ENCODE data around the gene SMAD4.

The SMAD4 gene

DNA sequence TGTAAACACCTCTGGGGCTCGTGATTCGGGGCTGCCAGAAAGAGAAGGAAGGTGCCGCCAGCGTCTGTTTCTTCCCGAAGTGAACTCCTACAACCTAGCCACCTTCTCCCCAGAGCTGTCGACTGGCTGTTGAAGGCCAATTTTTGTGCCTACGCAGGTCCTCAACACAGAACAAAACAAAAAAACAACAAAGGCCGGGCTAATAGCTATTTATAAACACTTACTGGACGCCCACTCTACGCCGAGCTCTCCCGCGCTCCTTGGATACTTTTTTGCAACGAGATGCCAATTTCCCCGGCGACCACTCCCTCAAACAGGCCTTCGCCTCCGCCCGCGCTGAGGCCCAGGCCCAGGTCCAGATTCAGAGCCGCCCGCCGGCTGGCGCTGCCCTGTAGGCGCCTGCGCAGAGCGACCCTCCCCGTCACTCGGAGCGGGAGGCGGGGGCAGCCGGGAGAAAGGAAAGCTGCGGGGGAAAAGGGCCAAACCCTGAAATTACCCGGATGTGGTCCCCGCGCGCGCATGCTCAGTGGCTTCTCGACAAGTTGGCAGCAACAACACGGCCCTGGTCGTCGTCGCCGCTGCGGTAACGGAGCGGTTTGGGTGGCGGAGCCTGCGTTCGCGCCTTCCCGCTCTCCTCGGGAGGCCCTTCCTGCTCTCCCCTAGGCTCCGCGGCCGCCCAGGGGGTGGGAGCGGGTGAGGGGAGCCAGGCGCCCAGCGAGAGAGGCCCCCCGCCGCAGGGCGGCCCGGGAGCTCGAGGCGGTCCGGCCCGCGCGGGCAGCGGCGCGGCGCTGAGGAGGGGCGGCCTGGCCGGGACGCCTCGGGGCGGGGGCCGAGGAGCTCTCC lies at the start of gene SMAD4:
Gene SMAD4, plus strand, starts transcription at position 520 of the 843 bp plus-strand sequence. CDS start 16,834 bp downstream, outside the sequence.
- TF ChIP-seq, protein P1, sequence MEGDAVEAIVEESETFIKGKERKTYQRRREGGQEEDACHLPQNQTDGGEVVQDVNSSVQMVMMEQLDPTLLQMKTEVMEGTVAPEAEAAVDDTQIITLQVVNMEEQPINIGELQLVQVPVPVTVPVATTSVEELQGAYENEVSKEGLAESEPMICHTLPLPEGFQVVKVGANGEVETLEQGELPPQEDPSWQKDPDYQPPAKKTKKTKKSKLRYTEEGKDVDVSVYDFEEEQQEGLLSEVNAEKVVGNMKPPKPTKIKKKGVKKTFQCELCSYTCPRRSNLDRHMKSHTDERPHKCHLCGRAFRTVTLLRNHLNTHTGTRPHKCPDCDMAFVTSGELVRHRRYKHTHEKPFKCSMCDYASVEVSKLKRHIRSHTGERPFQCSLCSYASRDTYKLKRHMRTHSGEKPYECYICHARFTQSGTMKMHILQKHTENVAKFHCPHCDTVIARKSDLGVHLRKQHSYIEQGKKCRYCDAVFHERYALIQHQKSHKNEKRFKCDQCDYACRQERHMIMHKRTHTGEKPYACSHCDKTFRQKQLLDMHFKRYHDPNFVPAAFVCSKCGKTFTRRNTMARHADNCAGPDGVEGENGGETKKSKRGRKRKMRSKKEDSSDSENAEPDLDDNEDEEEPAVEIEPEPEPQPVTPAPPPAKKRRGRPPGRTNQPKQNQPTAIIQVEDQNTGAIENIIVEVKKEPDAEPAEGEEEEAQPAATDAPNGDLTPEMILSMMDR (IDR thresholded peaks at IDR 0.05) = no peak

DNA sequence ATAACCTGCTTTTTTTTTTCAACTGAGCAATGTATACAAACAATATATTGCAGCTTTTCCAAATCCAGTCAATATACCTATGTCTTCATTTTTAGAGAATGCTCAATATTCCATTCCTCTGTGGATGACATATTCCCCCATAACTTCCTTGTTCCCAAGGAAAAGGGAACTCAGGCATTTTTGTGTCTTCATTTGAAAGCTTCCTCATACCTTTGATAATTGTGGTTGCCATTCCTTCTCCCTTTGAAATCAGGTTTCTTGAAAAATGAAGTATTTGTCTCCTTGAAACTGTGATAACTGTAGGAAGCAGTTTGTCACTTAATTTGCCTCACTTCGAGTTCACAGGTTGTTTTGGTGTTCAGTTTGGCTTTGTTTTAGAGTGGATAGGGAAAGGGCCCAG lies 48.6 kb upstream of the SMAD4 start:
- TF ChIP-seq, protein P1 (IDR thresholded peaks at IDR 0.05) = no peak

DNA sequence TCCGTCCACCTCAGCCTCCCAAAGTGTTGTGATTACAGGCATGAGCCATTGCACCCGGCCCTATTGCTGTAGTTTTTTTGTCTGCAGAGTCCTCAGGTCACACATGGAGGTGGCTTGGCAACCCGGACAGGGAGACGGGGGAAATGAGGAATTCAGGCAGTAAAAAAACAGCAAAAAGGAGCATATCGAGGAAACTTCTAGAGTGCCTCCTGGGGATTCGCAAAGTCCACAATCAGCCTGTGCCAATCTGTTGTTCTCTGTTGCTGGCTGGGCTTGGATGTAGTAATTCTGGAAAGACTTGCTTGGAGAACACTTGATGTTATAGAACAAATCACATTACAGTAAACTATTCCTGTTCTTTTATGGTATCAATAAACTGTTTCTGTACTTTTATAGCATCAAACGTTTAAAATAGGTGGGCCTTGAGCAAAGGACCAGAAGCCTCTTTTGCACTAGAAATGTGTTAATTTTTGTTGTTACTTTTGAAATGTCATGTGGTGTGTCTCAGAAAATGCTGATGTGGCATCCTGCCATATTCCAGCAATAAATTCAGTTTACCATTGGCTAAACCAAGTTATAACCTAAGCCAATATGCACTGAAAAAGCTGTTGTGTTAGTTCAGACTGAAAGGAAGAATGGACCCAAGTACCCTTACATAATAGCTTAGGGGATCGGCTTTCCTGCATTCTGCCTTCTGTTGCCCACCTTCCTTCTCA lies 47.8 kb upstream of the SMAD4 start:
- TF ChIP-seq, protein P1 (IDR thresholded peaks at IDR 0.05) = no peak

DNA sequence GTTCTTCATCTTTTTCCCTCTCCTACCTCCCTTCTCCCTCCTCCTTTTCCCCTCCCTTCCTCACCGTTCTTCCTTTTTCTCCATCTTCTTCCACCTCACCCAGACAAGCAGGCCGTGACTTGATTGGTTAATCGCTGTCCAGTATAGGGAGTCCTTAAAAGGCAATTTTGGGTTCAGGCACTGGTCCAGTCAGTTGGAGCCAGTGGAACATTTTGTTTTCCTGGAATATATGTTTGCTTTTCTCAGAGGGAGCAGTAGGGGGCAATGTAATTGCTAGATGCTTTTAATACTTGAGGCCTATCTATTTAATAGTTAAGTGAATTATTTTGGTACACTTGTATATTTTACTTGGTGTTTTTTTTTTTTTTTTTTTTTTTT lies 47.2 kb upstream of the SMAD4 start:
- TF ChIP-seq, protein P1 (IDR thresholded peaks at IDR 0.05) = peak; percentile 53; the same call in 1 of the 2 replicates

DNA sequence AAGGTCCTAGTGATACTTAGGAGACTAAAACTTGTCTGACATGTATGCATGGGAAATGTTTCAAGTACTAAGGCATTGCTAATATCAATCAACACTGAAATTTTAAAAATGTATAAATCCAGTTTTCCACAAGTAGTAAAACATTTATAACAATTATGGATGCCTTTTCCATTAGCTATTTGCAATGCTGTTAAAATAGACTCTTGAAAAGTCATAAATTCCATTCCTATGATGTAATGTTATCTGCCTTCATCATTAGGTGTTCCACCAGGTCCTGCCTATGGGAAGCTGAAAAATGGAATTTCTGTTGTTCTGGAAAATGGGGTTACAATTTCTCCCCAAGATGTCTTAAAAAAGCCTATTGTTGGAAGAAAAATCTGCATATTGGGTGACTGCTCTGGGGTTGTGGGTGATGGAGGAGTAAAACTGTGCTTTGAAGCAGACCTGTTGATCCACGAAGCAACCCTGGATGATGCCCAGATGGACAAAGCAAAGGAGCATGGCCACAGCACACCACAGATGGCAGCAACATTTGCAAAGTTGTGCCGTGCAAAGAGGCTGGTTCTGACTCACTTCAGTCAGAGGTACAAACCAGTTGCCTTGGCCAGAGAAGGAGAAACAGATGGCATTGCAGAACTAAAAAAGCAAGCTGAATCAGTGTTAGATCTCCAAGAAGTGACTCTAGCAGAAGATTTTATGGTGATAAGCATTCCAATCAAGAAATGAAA lies 43.5 kb upstream of the SMAD4 start:
- TF ChIP-seq, protein P1 (IDR thresholded peaks at IDR 0.05) = no peak

DNA sequence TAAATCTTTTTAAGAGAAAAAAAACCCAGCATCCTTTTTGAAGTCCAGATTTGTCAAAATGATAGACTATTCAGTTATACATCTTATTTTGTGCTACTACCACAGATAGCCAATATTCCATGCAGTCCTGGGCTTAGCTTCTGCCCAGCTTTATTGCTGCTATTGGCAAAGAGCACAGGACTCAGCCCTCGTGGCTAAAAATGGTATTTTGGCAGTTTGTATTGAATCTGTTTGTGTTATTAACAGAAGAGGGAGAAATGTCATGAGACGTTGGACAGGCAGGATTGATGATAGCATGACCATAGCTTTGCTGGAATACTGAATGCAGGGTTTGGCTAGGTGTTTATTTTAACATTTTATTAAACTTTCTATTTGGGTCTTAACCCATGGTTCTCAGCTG lies 42.8 kb upstream of the SMAD4 start:
- TF ChIP-seq, protein P1 (IDR thresholded peaks at IDR 0.05) = no peak

DNA sequence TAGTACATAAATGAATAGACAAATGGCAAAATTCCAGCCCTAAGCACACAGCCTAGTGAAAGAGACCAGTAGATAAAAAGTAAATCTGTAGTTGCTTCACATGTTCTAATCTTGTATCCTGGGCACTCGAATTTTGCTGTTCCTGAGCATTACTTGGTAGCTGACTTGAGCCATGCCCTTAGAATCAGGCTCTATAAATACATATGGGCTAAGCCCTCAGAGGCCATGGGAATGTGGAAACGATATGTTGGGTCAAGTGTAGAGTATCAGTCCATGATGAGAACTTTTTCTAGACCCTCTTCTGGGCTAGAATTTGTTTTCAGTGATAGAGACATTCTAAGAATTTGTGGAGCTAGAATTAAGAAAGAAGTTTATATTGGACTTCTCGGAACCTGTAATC lies 40.3 kb upstream of the SMAD4 start:
- TF ChIP-seq, protein P1 (IDR thresholded peaks at IDR 0.05) = no peak
